BE2C (cell line): Measurements from ENCODE around the gene EEF1AKMT3.

Source experiments
- DNase-seq: peaks from one replicate; pipeline ENCODE4 v3.0.0-alpha.2; 2020
- H3K27me3 ChIP-seq: fragments of 250-450 bp; sonication (Bioruptor Pico); 2 replicates; pipeline ENCODE4 v1.5.1; 2020; ENCODE audit warnings: mild to moderate bottlenecking
- H3K36me3 ChIP-seq: fragments of 250-450 bp; sonication (Bioruptor Pico); 2 replicates; pipeline ENCODE4 v1.5.1; 2020; ENCODE audit warnings: mild to moderate bottlenecking
- H3K4me1 ChIP-seq: fragments of 250-450 bp; sonication (Bioruptor Pico); 2 replicates; pipeline ENCODE4 v1.5.1; 2020
- H3K4me3 ChIP-seq: 2 replicates; pipeline ENCODE4 v1.5.1; 2011; ENCODE audit warnings: low read depth, low read length
- H3K9me3 ChIP-seq: fragments of 250-450 bp; sonication (Bioruptor Pico); 2 replicates; pipeline ENCODE4 v1.5.1; 2020
- TF ChIP-seq, protein P1 (sequence below): IDR thresholded peaks from 2 replicates; pipeline ENCODE4 v1.5.1; 2012; ENCODE audit warnings: mild to moderate bottlenecking, low read depth, low read length

Gene EEF1AKMT3

DNA sequence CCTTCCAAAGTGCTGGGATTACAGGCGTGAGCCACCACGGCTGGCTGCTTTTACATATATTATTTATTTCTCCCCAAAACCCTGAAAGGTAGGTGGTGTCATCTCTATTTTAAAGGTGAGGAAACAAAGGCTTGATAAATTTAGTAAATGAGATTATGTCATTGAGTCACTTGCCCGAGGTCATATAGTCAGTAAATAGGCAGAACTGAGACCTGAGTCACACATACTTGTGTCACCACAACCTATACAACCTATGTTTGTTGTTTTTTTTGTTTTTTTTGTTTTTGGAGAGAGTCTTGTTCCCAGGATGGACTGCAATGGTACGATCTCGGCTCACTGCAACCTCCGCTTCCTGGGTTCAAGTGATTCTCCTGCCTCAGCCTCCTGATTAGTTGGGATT is 22.9 kb downstream of the EEF1AKMT3 start:
- TF ChIP-seq, protein P1, sequence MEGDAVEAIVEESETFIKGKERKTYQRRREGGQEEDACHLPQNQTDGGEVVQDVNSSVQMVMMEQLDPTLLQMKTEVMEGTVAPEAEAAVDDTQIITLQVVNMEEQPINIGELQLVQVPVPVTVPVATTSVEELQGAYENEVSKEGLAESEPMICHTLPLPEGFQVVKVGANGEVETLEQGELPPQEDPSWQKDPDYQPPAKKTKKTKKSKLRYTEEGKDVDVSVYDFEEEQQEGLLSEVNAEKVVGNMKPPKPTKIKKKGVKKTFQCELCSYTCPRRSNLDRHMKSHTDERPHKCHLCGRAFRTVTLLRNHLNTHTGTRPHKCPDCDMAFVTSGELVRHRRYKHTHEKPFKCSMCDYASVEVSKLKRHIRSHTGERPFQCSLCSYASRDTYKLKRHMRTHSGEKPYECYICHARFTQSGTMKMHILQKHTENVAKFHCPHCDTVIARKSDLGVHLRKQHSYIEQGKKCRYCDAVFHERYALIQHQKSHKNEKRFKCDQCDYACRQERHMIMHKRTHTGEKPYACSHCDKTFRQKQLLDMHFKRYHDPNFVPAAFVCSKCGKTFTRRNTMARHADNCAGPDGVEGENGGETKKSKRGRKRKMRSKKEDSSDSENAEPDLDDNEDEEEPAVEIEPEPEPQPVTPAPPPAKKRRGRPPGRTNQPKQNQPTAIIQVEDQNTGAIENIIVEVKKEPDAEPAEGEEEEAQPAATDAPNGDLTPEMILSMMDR, result no peak
- no peak for DNase-seq

DNA sequence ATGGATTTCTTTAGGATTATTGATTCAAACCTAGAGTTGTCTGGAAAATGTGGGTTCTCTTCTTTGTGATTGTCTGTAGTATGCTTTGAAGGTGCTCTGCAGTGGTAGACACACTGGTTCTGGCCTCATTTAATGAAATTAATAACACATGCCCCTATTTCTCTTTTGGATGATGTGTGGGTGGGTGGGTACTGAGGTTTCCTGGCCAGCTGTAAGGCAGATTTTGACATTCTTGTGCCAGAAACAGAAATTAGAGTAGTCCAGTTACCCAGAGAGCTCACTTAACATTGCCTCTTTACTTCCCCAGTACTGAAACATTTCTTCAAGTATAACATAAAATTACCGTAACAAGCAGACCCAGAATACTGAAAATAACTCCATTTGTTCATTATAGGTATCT is 24.6 kb downstream of the EEF1AKMT3 start:
- no peak for DNase-seq
- Histone ChIP-seq H3K27me3 (no peaks in the 10 kb centered on the region), H3K9me3 (no peaks in the 10 kb centered on the region), H3K4me3 (no peak overlapping the region), H3K36me3 (peaks cover 38% of the 10 kb centered on the region), H3K4me1 (peaks cover 2% of the 10 kb centered on the region; the same call in 1 of the 2 replicates)
- TF ChIP-seq, protein P1, result no peak

More for the DNA sequence above, 22.9 kb downstream of the EEF1AKMT3 start:
- Histone ChIP-seq H3K27me3 (no peaks in the 10 kb centered on the region), H3K4me1 (peaks cover 2% of the 10 kb centered on the region; the same call in 1 of the 2 replicates), H3K4me3 (no peak overlapping the region), H3K36me3 (peaks cover 47% of the 10 kb centered on the region), H3K9me3 (no peaks in the 10 kb centered on the region)

DNA sequence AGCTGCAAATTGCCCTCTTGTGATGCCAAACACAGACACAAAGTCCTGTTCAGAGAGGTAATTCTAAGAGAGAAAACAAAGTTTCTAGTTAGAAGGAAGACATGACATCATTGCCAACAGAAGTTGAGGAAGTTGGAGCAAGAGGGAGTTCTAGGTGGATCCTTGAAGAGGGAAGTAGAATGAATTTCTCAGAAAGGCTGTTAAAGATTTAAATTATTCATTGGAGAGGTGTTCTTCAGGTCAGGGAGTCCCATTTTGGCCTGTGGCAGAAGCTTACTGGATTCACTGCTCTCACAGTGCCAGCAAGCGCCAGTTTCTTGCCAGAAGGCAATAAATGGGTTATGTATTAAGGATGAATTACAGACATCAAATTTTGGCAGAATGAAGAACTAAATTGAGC is 25.5 kb downstream of the EEF1AKMT3 start:
- TF ChIP-seq, protein P1, result no peak
- DNase-seq, result no peak
- H3K27me3 ChIP-seq, result no peaks in the 10 kb centered on the region
- peaks cover 28% of the 10 kb centered on the region for H3K36me3 ChIP-seq
- peaks cover 2% of the 10 kb centered on the region; the same call in 1 of the 2 replicates for H3K4me1 ChIP-seq
- H3K9me3 ChIP-seq, result no peaks in the 10 kb centered on the region
- no peak overlapping the region for H3K4me3 ChIP-seq

DNA sequence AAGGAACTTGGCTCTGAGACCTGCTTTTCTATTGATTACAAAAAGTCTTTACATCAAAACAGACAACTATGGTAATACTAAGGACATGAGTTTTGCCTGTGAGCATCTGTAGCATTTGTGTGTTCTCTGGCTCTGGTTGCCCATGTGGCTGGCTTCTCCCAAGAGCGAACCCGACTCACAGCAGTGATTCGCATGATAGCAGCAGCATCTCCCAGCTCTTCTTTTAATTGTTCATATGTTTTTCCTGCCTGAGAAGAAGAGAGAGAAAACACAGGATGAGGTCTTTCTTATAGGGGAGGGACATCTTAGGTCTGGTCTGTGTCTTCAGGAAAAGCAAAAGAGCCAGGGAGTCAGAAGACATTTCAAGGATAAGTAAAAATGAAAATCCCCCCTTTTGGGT is 28.6 kb downstream of the EEF1AKMT3 start:
- peaks cover 10% of the 10 kb centered on the region for H3K36me3 ChIP-seq

DNA sequence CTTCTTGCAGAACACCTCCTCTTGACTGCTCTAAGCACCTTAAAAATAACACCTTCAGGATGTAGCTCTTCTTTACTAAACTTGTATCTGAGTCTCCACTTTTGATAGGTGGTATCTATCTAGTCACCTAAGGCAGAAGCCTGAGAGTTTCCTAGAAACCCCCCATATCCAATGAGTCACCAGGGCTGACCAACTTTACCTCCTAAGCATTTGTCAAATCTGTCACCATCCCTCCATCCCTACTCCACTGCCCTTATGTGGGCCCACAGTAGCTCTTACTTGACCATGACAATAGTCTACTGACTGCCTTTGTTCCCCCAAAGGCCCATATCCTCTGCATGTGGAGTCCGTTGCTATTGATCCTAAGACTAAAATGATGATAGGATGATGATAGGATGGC is 30.2 kb downstream of the EEF1AKMT3 start:
- Histone ChIP-seq H3K4me1 (no peaks in the 10 kb centered on the region), H3K4me3 (no peak overlapping the region), H3K36me3 (no peaks in the 10 kb centered on the region; the same call in 1 of the 2 replicates)

More for the DNA sequence above, 28.6 kb downstream of the EEF1AKMT3 start:
- Histone ChIP-seq H3K27me3 (no peaks in the 10 kb centered on the region), H3K4me3 (no peak overlapping the region), H3K4me1 (no peaks in the 10 kb centered on the region), H3K9me3 (no peaks in the 10 kb centered on the region)
- no peak for DNase-seq
- TF ChIP-seq, protein P1, result no peak

DNA sequence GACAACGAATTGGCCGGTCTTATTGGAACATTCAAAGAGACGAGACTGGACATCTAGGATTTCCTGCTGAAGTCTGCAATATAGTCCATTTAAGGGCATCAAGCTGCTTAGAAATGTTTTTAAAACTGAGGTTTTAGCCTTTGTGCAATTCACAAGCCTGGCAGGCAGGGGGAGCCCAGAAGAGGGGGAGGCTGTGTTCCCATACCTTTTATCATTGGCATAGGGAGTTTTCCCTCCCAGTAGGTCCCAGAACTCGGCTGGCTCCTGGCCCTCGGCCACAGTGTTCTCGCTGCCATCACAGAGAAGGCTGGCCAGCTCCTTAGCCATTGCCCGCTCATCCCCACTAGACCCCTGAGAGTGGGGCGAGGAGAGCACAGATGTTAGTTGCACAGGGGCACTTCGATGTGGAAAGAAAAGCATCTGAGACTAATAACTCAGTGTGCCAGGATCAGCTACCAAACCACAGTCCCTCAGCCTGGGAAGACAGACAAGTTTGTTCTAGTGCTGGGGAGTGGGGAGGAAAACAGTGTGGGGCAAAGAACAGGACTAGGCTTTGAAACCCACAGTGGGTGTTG is 31.0 kb downstream of the EEF1AKMT3 start:
- H3K9me3 ChIP-seq, result no peaks in the 10 kb centered on the region
- peak; percentile 66 for DNase-seq

More for the DNA sequence above, 30.2 kb downstream of the EEF1AKMT3 start:
- DNase-seq, result no peak
- Histone ChIP-seq H3K9me3 (no peaks in the 10 kb centered on the region), H3K27me3 (no peaks in the 10 kb centered on the region)
- TF ChIP-seq, protein P1, result no peak

More for the DNA sequence above, 31.0 kb downstream of the EEF1AKMT3 start:
- Histone ChIP-seq H3K27me3 (no peaks in the 10 kb centered on the region), H3K4me3 (no peak overlapping the region), H3K36me3 (no peaks in the 10 kb centered on the region; the same call in 1 of the 2 replicates), H3K4me1 (no peaks in the 10 kb centered on the region)
- TF ChIP-seq, protein P1, result peak; percentile 89
